Kasumi-1 (cell line): ENCODE results near the gene PPP2R2C.

Experiments
- DNase-seq, 2 experiments: peaks; one replicate each; lab custom pipeline; 2025; lab: John Stamatoyannopoulos, UW

The PPP2R2C gene

GRCh38 chr4:6424425-6424824, 48.0 kb downstream of the PPP2R2C start:
- DNase-seq, result no peak

GRCh38 chr4:6423575-6423974, 48.8 kb downstream of the PPP2R2C start:
- DNase-seq, result no peak

GRCh38 chr4:6422866-6423265, 49.5 kb downstream of the PPP2R2C start:
- no peak for DNase-seq

- DNase-seq, result no peak
Observed at GRCh38 chr4:6422105-6422504, 50.3 kb downstream of the PPP2R2C start.

GRCh38 chr4:6421397-6421796, 51.0 kb downstream of the PPP2R2C start:
- no peak for DNase-seq

- no peak for DNase-seq
Observed at GRCh38 chr4:6420972-6421371, 51.4 kb downstream of the PPP2R2C start.

GRCh38 chr4:6420036-6420435, 52.4 kb downstream of the PPP2R2C start:
- no peak for DNase-seq

GRCh38 chr4:6419452-6420028, 52.9 kb downstream of the PPP2R2C start:
- DNase-seq, result no peak

GRCh38 chr4:6418193-6418755, 54.1 kb downstream of the PPP2R2C start:
- no peak for DNase-seq

GRCh38 chr4:6417516-6418050, 54.8 kb downstream of the PPP2R2C start:
- no peak for DNase-seq

- DNase-seq, result no peak
Observed at GRCh38 chr4:6416518-6417286, 55.7 kb downstream of the PPP2R2C start.

- no peak for DNase-seq
Observed at GRCh38 chr4:6415031-6415705, 57.2 kb downstream of the PPP2R2C start.

- no peak for DNase-seq
Observed at GRCh38 chr4:6414578-6414977, 57.8 kb downstream of the PPP2R2C start.

- no peak for DNase-seq
Observed at GRCh38 chr4:6410664-6411063, 61.8 kb downstream of the PPP2R2C start.

- DNase-seq, result no peak
Observed at GRCh38 chr4:6410068-6410467, 62.3 kb downstream of the PPP2R2C start.

GRCh38 chr4:6409381-6409780, 63.0 kb downstream of the PPP2R2C start:
- no peak for DNase-seq

- DNase-seq, result no peak
Observed at GRCh38 chr4:6408263-6408662, 64.2 kb downstream of the PPP2R2C start.

GRCh38 chr4:6405397-6405706, 67.1 kb downstream of the PPP2R2C start:
- DNase-seq, result no peak

GRCh38 chr4:6404611-6405396, 67.6 kb downstream of the PPP2R2C start:
- DNase-seq, result no peak

- no peak for DNase-seq
Observed at GRCh38 chr4:6403400-6403685, 69.1 kb downstream of the PPP2R2C start.

- no peak for DNase-seq
Observed at GRCh38 chr4:6402566-6403399, 69.6 kb downstream of the PPP2R2C start.
